NOMO-1 treated with dmso at 0.1 percent for 144 hours (cell line): ENCODE data around the gene DMXL1.

Experiments
- DNase-seq: peaks from one replicate; lab custom pipeline; 2025; ENCODE audit not compliant: unreplicated experiment; lab: John Stamatoyannopoulos, UW

Gene DMXL1

DNA sequence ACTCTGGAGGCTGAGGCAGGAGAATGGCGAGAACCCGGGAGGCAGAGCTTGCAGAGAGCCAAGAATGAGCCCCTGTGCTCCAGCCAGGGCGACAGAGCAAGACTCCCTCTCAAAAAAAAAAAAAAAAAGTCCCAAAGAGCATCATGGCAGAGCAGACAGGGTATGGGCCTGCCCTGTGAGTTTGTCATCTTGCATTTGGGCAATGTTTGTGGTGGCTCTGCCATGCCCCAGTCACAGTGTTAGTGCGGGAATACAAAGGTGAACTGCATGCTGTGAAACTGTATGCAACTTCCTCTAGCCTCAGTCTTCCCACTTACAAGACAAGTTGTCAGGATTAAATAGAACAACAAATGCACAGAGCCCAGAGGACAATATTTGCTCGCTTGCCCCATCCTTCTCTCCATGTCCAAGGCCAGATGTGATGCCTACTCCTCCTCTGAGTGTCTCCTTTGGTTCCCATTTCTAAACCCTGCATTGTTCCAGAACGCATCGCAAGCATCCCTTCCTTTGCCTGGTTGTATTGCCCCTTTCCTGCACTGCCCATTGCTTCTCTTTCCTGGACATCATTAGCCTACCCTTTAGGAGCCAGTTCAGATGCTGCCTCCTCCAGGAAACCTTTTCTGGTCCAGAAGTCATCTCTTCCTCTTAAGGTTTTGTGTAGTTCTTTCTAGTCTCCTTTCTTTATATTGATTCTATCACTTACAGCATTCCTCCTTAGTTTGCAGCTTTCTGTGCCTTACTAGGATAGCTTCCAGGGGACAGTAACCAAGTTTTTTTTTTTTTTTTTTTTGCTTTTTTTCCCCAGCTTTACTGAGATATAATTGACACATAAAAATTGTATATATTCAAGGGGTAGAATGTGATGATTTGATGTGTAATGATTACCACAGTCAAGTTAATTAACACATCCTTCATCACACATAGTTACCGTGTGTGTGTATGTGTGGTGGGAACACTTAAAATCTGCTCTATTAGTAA lies 215.9 kb downstream of the DMXL1 start:
- no peak for DNase-seq

DNA sequence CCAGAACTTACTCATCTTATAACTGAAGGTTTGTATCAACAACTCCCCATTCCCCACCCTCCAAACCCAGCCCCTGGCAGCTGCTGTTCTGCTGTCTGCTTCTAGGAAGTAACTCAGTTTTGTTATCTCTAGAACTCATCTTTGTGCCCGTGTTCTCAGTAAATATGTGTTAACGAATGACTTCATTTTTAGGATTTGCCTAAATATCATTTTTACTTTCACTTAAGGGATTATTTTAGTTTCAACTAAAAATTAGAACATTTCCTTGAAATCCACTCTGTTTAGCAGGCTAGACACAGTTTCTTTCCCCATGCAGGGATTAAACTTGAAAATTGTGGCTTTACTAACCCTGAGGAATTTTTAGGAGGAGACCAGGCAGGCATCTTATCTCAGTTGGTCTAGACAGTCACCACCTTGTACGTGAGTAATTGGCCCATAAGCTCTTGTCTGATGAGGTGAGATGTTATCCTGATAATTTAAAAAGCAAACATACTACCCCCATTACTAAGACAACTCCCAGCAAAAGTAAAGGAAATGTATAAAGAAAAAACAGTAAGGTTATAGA lies 216.7 kb downstream of the DMXL1 start:
- no peak for DNase-seq

DNA sequence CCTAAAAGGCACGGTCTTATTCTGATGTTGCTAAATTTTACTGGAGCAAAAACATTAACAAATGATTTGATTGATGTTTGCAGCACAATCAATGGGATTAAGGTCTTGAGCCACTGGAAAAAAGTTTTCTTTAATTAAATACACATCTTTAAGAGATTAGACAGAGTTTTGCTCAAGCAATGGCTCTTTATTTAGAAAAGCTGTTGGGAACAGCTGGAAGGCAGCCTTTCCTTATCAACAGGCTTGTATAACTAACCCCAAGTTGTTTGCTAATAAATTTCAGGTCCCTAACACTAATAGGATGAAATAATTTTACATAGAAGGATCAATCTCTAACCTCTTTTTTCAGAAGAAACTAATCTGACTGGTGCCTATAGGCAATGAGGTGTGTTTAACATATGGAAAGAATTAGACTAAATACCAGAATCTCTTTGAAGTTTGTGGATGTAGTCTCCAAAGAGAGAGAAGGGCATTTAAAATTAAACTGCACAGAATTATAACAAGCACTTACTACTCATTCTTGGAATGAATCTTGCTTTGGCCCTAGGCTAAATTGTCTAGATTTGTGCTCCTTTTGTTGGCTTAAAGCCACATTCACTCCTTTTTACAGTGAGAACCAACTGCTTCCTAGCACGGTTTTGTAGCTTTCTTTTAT lies 217.6 kb downstream of the DMXL1 start:
- DNase-seq: no peak

DNA sequence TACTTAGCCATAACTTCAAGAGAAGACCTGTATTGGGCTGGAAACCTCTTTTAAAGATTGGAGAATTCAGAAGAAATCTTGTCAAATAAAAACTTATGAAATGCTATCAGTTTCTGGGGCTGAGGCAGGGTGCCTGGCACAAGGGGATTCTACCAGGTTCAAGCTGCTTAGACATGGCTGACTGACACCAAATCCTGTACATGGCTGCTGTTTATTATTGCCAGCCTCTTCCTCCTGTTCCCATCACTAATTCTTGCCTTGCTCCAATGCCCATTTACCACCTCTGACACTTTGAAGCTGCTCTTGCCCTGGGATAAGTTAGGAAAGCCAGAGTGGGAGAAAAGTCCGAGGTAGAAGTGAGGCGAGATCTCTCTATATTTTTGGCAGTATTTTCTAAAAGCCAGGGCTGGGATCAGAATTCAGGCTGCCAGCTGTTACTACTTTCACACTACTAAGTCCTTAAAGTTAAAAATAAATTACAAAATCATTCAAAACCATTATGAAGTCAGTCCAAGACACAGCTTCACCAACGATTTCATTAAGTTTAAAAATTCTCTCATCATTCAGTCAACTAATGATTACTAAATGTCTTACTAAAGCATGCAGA lies 218.7 kb downstream of the DMXL1 start:
- no peak for DNase-seq

DNA sequence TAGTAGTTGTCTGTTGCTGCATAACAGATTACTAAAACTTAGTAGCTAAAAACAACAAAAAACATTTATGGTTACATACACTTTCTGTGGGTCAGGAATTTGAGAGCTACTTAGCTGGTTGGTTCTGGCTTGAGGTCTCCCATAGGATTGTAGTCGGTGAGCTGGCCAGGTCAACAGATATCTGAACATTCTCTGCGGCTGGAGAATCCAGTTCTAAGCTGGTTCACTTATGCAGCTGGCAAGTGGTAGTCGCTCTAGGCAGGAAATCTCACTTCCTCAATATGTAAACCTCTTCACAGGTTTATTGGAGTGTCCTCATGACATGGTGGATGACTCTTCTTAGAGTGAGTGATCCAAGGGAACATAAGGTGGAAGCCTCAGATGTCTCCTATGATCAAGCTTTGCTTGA lies 219.3 kb downstream of the DMXL1 start:
- DNase-seq: peak; percentile 81

DNA sequence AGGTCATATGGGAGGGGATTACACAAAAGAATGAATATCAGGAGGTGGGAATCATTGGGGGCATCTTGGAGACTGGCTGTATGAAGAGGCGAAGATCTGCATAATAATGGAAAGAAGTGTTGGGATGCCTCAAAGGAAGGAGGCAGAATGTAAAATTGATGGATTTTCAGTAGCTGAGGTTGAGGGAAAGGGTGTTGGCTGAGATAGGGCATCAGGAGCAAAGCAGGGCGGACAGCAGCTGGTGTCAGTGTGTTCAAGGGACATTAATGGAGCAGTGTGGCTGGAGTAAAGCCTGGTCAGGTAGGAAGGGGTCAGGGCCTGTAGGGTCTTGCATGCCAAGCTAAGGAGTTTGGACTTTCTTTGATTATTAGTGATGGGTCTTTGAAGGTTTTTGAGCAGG lies 219.7 kb downstream of the DMXL1 start:
- no peak for DNase-seq

DNA sequence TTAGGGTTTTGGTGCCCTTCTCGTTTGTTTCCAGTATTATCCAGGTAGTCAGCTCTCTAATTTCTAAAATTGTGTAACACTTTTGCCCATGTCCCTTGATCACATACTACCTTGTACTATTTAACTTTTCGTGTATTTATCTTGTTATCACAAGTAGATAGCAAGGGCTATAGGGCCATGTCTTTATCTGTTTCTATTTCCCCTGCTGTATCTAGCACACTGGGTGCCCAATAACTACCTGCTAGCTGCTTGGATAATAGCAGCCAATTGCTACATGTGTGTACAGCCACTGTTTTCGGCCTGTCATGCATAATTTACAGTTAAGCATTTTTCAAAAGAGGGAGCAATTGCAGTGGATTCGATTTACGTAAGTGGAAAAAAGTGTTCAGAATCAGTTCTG lies 220.2 kb downstream of the DMXL1 start:
- no peak for DNase-seq

DNA sequence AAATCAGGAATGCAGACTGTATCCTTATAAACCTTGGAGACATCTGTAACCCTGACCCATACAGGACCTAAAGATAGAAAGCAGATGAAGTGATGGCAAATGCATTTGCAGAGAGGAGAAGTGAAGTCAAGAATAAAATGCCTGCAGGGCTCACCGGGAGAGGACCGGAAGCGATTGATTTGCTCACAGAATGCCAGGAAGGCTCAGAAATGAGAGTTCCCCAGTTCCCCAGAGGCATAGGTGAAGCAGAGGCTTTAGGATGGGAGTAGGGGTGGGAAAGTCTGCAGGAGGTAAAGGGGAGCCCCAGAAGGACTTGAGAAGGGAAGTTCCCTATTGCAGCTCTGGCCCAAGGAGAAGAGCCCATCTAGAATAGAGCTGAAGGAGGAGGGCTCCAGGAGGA lies 221.0 kb downstream of the DMXL1 start:
- DNase-seq: no peak

DNA sequence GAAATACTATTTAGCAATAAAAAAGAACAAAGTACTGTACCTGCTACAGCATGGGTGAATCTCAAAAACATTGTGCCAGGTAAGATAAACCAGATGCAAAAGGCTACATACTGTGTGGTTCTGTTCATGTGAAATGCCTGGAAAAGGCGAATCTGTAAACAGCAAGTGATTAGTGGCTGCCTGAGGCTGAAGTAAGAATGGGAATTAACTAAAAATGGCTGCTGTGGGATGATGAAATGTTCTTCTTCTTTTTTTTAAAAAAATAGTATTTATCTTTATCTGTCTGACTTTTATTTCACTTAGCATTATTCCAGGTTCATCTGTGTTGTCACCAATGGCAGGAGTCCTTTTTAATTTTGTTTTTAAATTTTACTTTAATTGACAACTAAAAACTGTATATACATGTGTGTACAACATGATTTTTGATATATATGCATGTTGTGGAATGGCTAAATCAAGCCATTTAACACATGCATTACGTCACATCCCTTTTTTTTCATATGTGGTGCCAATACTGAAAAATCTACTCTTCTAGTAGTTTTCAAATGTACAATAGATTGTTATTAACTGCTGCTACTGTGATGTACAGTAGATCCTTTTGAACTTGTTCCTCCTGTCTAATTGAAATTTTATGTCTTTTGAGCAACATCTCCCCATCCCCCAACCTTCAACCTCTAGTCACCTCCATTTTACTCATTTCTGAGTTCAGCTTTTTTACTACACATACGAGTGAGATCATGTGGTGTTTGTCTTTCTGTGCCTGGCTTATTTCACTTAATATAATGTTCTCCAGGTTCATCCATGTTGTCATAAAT lies 222.0 kb downstream of the DMXL1 start:
- peak; percentile 48 for DNase-seq

DNA sequence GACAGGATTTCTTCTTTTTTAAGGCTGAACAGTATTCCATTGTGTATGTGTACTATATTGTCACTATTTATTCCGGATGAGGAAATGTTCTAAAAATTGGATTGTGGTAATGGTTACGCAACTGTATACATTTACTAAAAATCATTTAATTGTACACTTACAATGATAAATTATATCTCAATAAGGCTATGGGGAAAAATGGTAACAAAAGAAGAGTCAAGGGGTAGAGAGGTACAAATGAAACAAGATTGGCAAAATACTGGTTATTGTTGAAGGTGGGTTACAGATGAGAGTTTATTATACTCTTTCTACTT lies 222.6 kb downstream of the DMXL1 start:
- no peak for DNase-seq
